A673 (cell line): Measurements from ENCODE around the gene CHD3. TPM values are rescaled to one million over a fixed set of nuclear protein-coding genes. Genes with fewer than 3 reads are reported as not detected.

Source experiments
- BruUV-seq: library from RNA; stranded (reverse); fragments of 400-500 nt; replicated peaks from 2 replicates; lab custom pipeline; 2021; lab: Mats Ljungman, UMichigan
- CTCF ChIA-PET: fragments of 300-600 bp; sonication (Branson Sonifier 250); formaldehyde crosslinking; loops from one replicate; lab custom pipeline; 2022; ENCODE audit warnings: antibody characterized with exemption; lab: Charles Lee
- POLR2A ChIA-PET: fragments of 300-600 bp; sonication (Branson Sonifier 250); formaldehyde crosslinking; loops from one replicate; lab custom pipeline; 2022; ENCODE audit warnings: antibody characterized with exemption; ENCODE audit not compliant: low non-redundant PET; lab: Charles Lee
- DNase-seq: peaks from one replicate; pipeline ENCODE4 v3.0.0-alpha.2; 2015; ENCODE audit warnings: low spot score
- H3K27ac ChIP-seq: fragments of 200-600 bp; sonication (generic); 2 replicates; pipeline ENCODE4 v1.5.1; 2016; ENCODE audit warnings: mixed run types, low read depth, mild to moderate bottlenecking, mixed read lengths, antibody characterized with exemption, low read length; ENCODE audit not compliant: poor library complexity, severe bottlenecking
- H3K27me3 ChIP-seq: fragments of 200-600 bp; sonication (generic); replicated peaks from 2 replicates; pipeline ENCODE4 v1.6.1; 2017; ENCODE audit warnings: mixed run types, low read depth, mild to moderate bottlenecking, mixed read lengths, antibody characterized with exemption, low read length; ENCODE audit not compliant: insufficient read depth, poor library complexity
- H3K36me3 ChIP-seq: fragments of 200-600 bp; sonication (generic); 2 replicates; pipeline ENCODE4 v1.6.1; 2016; ENCODE audit warnings: mixed run types, mild to moderate bottlenecking, mixed read lengths, antibody characterized with exemption, low read length; ENCODE audit not compliant: insufficient read depth, poor library complexity, severe bottlenecking
- H3K4me1 ChIP-seq: fragments of 200-600 bp; sonication (generic); 2 replicates; pipeline ENCODE4 v1.6.1; 2017; ENCODE audit warnings: mixed run types, mild to moderate bottlenecking, mixed read lengths, antibody characterized with exemption, low read length; ENCODE audit not compliant: insufficient read depth, poor library complexity, severe bottlenecking
- H3K4me3 ChIP-seq: fragments of 200-600 bp; sonication (generic); 2 replicates; pipeline ENCODE4 v1.5.1; 2016; ENCODE audit warnings: low read depth, mixed run types, mild to moderate bottlenecking, mixed read lengths, low read length; ENCODE audit not compliant: poor library complexity, severe bottlenecking
- H3K9me3 ChIP-seq: fragments of 200-600 bp; sonication (generic); 2 replicates; pipeline ENCODE4 v1.6.1; 2016; ENCODE audit warnings: mixed run types, low read depth, mild to moderate bottlenecking, mixed read lengths, antibody characterized with exemption, low read length; ENCODE audit not compliant: poor library complexity, severe bottlenecking
- CTCF ChIP-seq: fragments of 300-800, 200-600 bp; sonication (generic); conservative IDR thresholded peaks from 2 replicates; pipeline ENCODE4 v1.5.1; 2017; ENCODE audit warnings: low read depth, mild to moderate bottlenecking, antibody characterized with exemption, low read length, moderate library complexity, mixed read lengths
- EZH2 ChIP-seq: fragments of 200-600 bp; sonication (generic); IDR thresholded peaks from 2 replicates; pipeline ENCODE4 v1.6.1; 2017; ENCODE audit warnings: borderline replicate concordance, low read depth, mild to moderate bottlenecking, mixed read lengths, antibody characterized with exemption, low read length; ENCODE audit not compliant: poor library complexity, severe bottlenecking
- intact Hi-C: fragments of 100-400 bp; cut with micrococcal nuclease; formaldehyde crosslinking; loops from one replicate; pipeline ENCODE4 v1.10.0; 2022; ENCODE audit not compliant: unreplicated experiment
- total RNA-seq: library from RNA; stranded (reverse); gene quantifications from 2 replicates; pipeline ENCODE4 v1.2.3, GENCODE V29; 2021

The CHD3 gene
- total RNA-seq, 1 experiment from 2014 or later = 249 TPM

DNA sequence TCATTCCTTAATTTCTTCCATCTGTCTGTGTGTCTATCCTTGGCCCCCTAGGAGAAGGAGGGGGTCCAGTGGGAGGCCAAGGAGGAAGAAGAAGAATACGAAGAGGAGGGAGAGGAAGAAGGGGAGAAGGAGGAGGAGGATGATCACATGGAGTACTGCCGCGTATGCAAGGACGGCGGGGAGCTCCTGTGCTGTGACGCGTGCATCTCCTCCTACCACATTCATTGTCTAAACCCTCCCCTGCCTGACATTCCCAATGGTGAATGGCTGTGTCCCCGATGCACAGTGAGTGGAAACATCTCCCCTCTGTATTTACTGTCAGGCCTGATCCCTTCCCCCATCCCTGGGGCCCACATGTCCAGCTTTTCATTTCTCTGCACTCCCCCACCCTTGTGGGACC lies 6.3 kb downstream of the CHD3 start:
- Histone ChIP-seq H3K4me1 (peaks cover under 1% of the 10 kb centered on the region), H3K9me3 (no peaks in the 10 kb centered on the region), H3K36me3 (peaks cover 94% of the 10 kb centered on the region), H3K27ac (no peak overlapping the region), H3K27me3 (no peaks in the 10 kb centered on the region), H3K4me3 (no peak overlapping the region)
- ChIA-PET POLR2A (no interaction called here), CTCF (no interaction called here)
- no TSS peak for BruUV-seq
- intact Hi-C loops = loop anchor here (5.0 kb wide), 1 partner anchor 33 kb away; no protein-coding TSS in a partner anchor
- TF ChIP-seq CTCF (no peak), EZH2 (no peak)
- no peak for DNase-seq

DNA sequence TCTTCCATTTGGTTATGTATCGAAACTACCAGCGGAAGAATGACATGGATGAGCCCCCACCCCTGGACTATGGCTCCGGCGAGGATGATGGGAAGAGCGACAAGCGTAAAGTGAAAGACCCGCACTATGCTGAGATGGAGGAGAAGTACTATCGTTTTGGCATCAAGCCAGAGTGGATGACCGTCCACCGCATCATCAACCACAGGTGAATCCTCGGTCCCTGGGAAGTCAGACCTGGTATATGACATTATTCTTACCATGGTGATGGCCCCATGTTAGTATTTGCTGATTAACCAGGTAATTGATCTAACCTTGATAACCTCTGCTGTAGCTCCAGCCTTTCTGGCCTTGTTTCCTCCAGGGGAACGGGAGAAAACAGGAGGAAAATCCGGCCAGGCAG lies 8.5 kb downstream of the CHD3 start:
- no peak for DNase-seq
- no peak overlapping the region for H3K4me3 ChIP-seq
- POLR2A ChIA-PET = no interaction called here
- no peak overlapping the region for H3K27ac ChIP-seq
- no peak for TF ChIP-seq CTCF
- no peaks in the 10 kb centered on the region for H3K4me1 ChIP-seq
- BruUV-seq = no TSS peak
- intact Hi-C loops = loop anchor here (5.0 kb wide), 1 partner anchor 35 kb away; no protein-coding TSS in a partner anchor
- no peaks in the 10 kb centered on the region for H3K9me3 ChIP-seq
- no peaks in the 10 kb centered on the region for H3K27me3 ChIP-seq
- H3K36me3 ChIP-seq = peaks cover 94% of the 10 kb centered on the region
- CTCF ChIA-PET = interaction anchor here (0.7 kb wide), 1 partner anchor 93 kb away, joined by 3 read pairs; no protein-coding TSS in a partner anchor

DNA sequence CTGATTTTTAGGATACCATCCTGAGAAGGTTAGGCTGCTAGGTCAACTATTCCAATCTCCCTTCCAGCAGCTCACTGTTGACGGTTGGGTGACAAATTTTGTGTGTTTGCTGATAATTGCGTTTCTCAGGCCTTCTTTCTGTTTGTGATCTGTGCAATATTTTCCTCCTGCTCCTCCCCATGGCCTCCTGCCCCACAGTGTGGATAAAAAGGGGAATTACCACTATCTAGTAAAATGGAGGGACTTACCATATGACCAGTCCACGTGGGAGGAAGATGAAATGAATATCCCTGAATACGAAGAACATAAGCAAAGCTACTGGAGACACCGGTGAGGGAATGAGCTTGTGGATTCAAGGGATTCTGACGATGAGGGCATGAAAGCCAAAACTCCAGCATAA lies 9.2 kb downstream of the CHD3 start:
- Histone ChIP-seq H3K4me1 (no peaks in the 10 kb centered on the region), H3K27me3 (no peaks in the 10 kb centered on the region), H3K36me3 (peaks cover 94% of the 10 kb centered on the region), H3K27ac (no peak overlapping the region), H3K9me3 (no peaks in the 10 kb centered on the region), H3K4me3 (no peak overlapping the region)
- TF ChIP-seq CTCF = peak; percentile 55
- TF ChIP-seq EZH2 = no peak
- CTCF ChIA-PET = interaction anchor here (0.5 to 0.6 kb wide), 2 partner anchors 32 to 83 kb away, joined by 3 to 4 read pairs; no protein-coding TSS in a partner anchor
- DNase-seq = peak; percentile 60
- no TSS peak for BruUV-seq
- intact Hi-C loops = loop anchor here (5.0 kb wide), 1 partner anchor 35 kb away; no protein-coding TSS in a partner anchor
- POLR2A ChIA-PET = no interaction called here
